ENCODE results near the gene CDH11. TPM values are rescaled to one million over a fixed set of nuclear protein-coding genes. Genes with fewer than 3 reads are reported as not detected.

The CDH11 gene
- total and polyA plus RNA-seq, 9 of the 15 experiments (the other 6 are each of a cell fraction or from before 2014, with no cell fraction given): 0.18 TPM; not detected in 8

DNA sequence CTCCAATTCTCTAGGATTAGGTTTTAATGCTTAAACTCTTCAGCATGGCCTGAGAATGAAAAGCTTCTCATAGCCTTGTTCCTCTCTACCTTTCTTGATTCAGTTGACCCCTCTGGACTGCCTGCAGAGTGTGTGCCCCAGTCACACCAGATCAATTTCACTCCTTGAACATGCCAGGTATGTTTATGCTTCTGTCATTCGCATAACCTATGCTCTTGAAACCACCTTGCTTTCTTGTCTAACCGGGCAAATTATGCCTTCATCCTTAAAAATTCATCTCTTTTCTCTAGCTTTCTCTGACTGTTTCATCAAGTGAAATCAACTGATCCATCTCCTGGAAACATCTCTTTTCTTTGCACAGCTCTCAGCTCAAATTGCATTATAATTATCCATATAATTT, 42.3 kb downstream of the CDH11 start:
- H3K36me3 ChIP-seq (ENCODE audit: control insufficient read depth, insufficient read depth, low read length): no peaks in the 10 kb centered on the region
- no TSS peak for BruUV-seq (replicated peaks)

DNA sequence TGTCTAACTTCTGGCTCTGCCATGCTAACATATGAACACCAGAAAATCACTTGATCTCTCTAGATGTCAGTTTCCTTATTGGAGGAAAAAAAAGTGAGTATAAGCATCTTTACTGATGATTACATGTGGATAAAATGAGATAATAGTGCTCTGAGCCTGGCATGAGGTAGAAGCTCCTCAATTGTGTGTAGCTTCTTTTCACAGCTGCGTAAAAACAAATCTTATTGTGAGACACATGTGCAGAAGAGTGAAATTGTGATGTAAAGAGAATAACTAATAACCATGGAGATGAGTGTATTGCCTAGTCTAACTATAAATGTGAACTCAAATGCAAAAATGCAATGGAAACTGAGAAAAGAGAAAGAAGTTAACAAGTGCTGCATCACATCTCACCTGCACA, 44.7 kb downstream of the CDH11 start:
- BruUV-seq (replicated peaks): no TSS peak
- Histone ChIP-seq H3K4me1 (replicated peaks in 1 of 2; ENCODE audit: control insufficient read depth in 2 of 2, insufficient read depth in 2 of 2, low read length in 2 of 2) (no peaks in the 10 kb centered on the region), H3K9me3 (replicated peaks; ENCODE audit: control insufficient read depth, insufficient read depth, low read depth, low read length) (no peaks in the 10 kb centered on the region), H3K9me1 (ENCODE audit: control insufficient read depth, insufficient read depth, low read length) (no peaks in the 10 kb centered on the region), H3K79me2 (ENCODE audit: control insufficient read depth, insufficient read depth, low read length) (no peaks in the 10 kb centered on the region), H2AFZ (ENCODE audit: low read depth, low read length) (no peak overlapping the region), H3K36me3 (ENCODE audit: control insufficient read depth, insufficient read depth, low read length) (no peaks in the 10 kb centered on the region), H3K4me3 (no peak overlapping the region), H4K20me1 (replicated peaks; ENCODE audit: control insufficient read depth, insufficient read depth, low read length) (no peaks in the 10 kb centered on the region), H3K9ac (ENCODE audit: insufficient read depth in 1 of 2, low read depth in 2 of 2, low read length in 2 of 2) (no peak overlapping the region), H3K27me3 (ENCODE audit: control insufficient read depth in 2 of 2, insufficient read depth in 2 of 2, low read length in 2 of 2) (no peaks in the 10 kb centered on the region), H3K4me2 (ENCODE audit: insufficient read depth, low read length) (no peak overlapping the region), H3K27ac (ENCODE audit: extremely low read depth, low read depth, low read length) (no peak overlapping the region)
- FAIRE-seq (no peak), ATAC-seq (no peak), DNase-seq (ENCODE audit: extremely low read depth in 1 of 4, low spot score in 3 of 4) (no peak)
- ChIA-PET POLR2A (no interaction called here), CTCF (ENCODE audit: low intra/inter-chr PET ratio) (no interaction called here)
- in situ Hi-C loops (cut with MboI) (no loop called here), intact Hi-C loops (cut with micrococcal nuclease) (no loop called here)
- WGBS (ENCODE audit: insufficient coverage, low coverage, missing lambda C conversion rate): 0% methylated on average over 1 of the region's 1 CpG
- TF ChIP-seq, protein P1, sequence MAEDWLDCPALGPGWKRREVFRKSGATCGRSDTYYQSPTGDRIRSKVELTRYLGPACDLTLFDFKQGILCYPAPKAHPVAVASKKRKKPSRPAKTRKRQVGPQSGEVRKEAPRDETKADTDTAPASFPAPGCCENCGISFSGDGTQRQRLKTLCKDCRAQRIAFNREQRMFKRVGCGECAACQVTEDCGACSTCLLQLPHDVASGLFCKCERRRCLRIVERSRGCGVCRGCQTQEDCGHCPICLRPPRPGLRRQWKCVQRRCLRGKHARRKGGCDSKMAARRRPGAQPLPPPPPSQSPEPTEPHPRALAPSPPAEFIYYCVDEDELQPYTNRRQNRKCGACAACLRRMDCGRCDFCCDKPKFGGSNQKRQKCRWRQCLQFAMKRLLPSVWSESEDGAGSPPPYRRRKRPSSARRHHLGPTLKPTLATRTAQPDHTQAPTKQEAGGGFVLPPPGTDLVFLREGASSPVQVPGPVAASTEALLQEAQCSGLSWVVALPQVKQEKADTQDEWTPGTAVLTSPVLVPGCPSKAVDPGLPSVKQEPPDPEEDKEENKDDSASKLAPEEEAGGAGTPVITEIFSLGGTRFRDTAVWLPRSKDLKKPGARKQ (CRISPR knock-in tag; IDR thresholded peaks at IDR 0.05): no peak
- TF ChIP-seq HSF4 (CRISPR knock-in tag; IDR thresholded peaks at IDR 0.05; ENCODE audit: borderline replicate concordance) (no peak), ZNF644 (tag; IDR thresholded peaks at IDR 0.05; ENCODE audit: low read depth) (no peak), POLR3A (IDR thresholded peaks at IDR 0.05; ENCODE audit: borderline replicate concordance, extremely low read depth, insufficient read depth, insufficient read length) (no peak), MBD2 (IDR thresholded peaks at IDR 0.05; ENCODE audit: borderline replicate concordance, low read depth) (no peak), TAF15 (IDR thresholded peaks at IDR 0.05; ENCODE audit: low read depth, low read length) (no peak), KAT2B (IDR thresholded peaks at IDR 0.05; ENCODE audit: low read depth, low read length) (no peak)
- TF ChIP-seq, protein P2, sequence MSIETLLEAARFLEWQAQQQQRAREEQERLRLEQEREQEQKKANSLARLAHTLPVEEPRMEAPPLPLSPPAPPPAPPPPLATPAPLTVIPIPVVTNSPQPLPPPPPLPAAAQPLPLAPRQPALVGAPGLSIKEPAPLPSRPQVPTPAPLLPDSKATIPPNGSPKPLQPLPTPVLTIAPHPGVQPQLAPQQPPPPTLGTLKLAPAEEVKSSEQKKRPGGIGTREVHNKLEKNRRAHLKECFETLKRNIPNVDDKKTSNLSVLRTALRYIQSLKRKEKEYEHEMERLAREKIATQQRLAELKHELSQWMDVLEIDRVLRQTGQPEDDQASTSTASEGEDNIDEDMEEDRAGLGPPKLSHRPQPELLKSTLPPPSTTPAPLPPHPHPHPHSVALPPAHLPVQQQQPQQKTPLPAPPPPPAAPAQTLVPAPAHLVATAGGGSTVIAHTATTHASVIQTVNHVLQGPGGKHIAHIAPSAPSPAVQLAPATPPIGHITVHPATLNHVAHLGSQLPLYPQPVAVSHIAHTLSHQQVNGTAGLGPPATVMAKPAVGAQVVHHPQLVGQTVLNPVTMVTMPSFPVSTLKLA (conservative IDR thresholded peaks at IDR 0.05): no peak

More for the DNA sequence above, 42.3 kb downstream of the CDH11 start:
- no peak overlapping the region for H3K27ac ChIP-seq (ENCODE audit: extremely low read depth, low read depth, low read length)
- no peak overlapping the region for H3K4me3 ChIP-seq
- no peaks in the 10 kb centered on the region for H3K79me2 ChIP-seq (ENCODE audit: control insufficient read depth, insufficient read depth, low read length)
- H3K4me1 ChIP-seq (replicated peaks in 1 of 2; ENCODE audit: control insufficient read depth in 2 of 2, insufficient read depth in 2 of 2, low read length in 2 of 2): no peaks in the 10 kb centered on the region
- no peak for ATAC-seq
- FAIRE-seq: no peak
- H4K20me1 ChIP-seq (replicated peaks; ENCODE audit: control insufficient read depth, insufficient read depth, low read length): no peaks in the 10 kb centered on the region
- in situ Hi-C loops (cut with MboI): no loop called here
- no peak overlapping the region for H3K9ac ChIP-seq (ENCODE audit: insufficient read depth in 1 of 2, low read depth in 2 of 2, low read length in 2 of 2)
- DNase-seq (ENCODE audit: extremely low read depth in 1 of 4, low spot score in 3 of 4): no peak
- POLR2A ChIA-PET: no interaction called here
- 4% methylated on average over 2 of the region's 2 CpGs for WGBS (ENCODE audit: insufficient coverage, low coverage, missing lambda C conversion rate)
- intact Hi-C loops (cut with micrococcal nuclease): no loop called here
- TF ChIP-seq RBFOX2 (IDR thresholded peaks at IDR 0.05; ENCODE audit: low read depth, low read length) (no peak), HNRNPUL1 (IDR thresholded peaks at IDR 0.05; ENCODE audit: low read length) (no peak), ADNP (tag; IDR thresholded peaks at IDR 0.05) (no peak)
- TF ChIP-seq, protein P3, sequence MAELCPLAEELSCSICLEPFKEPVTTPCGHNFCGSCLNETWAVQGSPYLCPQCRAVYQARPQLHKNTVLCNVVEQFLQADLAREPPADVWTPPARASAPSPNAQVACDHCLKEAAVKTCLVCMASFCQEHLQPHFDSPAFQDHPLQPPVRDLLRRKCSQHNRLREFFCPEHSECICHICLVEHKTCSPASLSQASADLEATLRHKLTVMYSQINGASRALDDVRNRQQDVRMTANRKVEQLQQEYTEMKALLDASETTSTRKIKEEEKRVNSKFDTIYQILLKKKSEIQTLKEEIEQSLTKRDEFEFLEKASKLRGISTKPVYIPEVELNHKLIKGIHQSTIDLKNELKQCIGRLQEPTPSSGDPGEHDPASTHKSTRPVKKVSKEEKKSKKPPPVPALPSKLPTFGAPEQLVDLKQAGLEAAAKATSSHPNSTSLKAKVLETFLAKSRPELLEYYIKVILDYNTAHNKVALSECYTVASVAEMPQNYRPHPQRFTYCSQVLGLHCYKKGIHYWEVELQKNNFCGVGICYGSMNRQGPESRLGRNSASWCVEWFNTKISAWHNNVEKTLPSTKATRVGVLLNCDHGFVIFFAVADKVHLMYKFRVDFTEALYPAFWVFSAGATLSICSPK (IDR thresholded peaks at IDR 0.05; ENCODE audit: borderline replicate concordance): no peak
- H3K9me1 ChIP-seq (ENCODE audit: control insufficient read depth, insufficient read depth, low read length): no peaks in the 10 kb centered on the region
- CTCF ChIA-PET (ENCODE audit: low intra/inter-chr PET ratio): no interaction called here
- no peaks in the 10 kb centered on the region for H3K9me3 ChIP-seq (replicated peaks; ENCODE audit: control insufficient read depth, insufficient read depth, low read depth, low read length)
- no peak overlapping the region for H3K4me2 ChIP-seq (ENCODE audit: insufficient read depth, low read length)
- no peaks in the 10 kb centered on the region for H3K27me3 ChIP-seq (ENCODE audit: control insufficient read depth in 2 of 2, insufficient read depth in 2 of 2, low read length in 2 of 2)
- no peak overlapping the region for H2AFZ ChIP-seq (ENCODE audit: low read depth, low read length)

Data from K562 (cell line).